B cell (primary cell): ENCODE results near the gene XPNPEP2. TPM values are rescaled to one million over a fixed set of nuclear protein-coding genes. Genes with fewer than 3 reads are reported as not detected.

ENCODE experiments used
- ATAC-seq: fragments of 200-7000 bp; cut with Tn5 transposase; one replicate; pipeline ENCODE4 v1.10.0; 2021; ENCODE audit warnings: low read depth, mild to moderate bottlenecking, moderate number of reproducible peaks, moderate library complexity
- CTCF ChIA-PET: fragments of 350-600 bp; sonication (Branson Sonifier 250); formaldehyde crosslinking; loops from one replicate; lab custom pipeline; 2021; ENCODE audit warnings: antibody characterized with exemption, inconsistent platforms; lab: Charles Lee
- POLR2A ChIA-PET: fragments of 350-600 bp; sonication (Branson Sonifier 250); formaldehyde crosslinking; loops from one replicate; lab custom pipeline; 2021; ENCODE audit warnings: antibody characterized with exemption; lab: Charles Lee
- DNase-seq: peaks from one replicate; pipeline ENCODE4 v3.0.0; 2013
- H2AFZ ChIP-seq: 2 replicates; pipeline ENCODE4 v1.6.1; 2012; ENCODE audit warnings: mild to moderate bottlenecking, low read depth, low read length; ENCODE audit not compliant: insufficient read depth, poor library complexity, severe bottlenecking
- H3K27ac ChIP-seq, 2 donors: 1 replicate in 1 of 2; 2 replicates in 1 of 2; pipeline ENCODE4 v1.5.1; 2012 to 2013; ENCODE audit warnings: low read length in 2 of 2, mild to moderate bottlenecking in 2 of 2, moderate library complexity in 1 of 2
- H3K27me3 ChIP-seq, 4 experiments: fragments of 200-600 bp in 1 of 4; sonication (generic) in 1 of 4; replicated peaks in 1 of 4; 1 replicate in 2 of 4; 2 replicates in 2 of 4; pipeline versions ENCODE4 v1.6.1 to v1.7.0; 2013 to 2016; ENCODE audit warnings: low read length in 3 of 4, mild to moderate bottlenecking in 2 of 4, mixed read lengths in 1 of 4, moderate library complexity in 1 of 4; ENCODE audit not compliant: insufficient read depth in 4 of 4, control insufficient read depth in 3 of 4; ENCODE audit errors: control extremely low read depth in 1 of 4
- H3K36me3 ChIP-seq, 2 experiments: replicated peaks in 1 of 2; 1 replicate in 1 of 2; 2 replicates in 1 of 2; pipeline versions ENCODE4 v1.6.1 to v1.7.1; 2013; ENCODE audit warnings: low read length in 1 of 2; ENCODE audit not compliant: insufficient read depth in 2 of 2, control insufficient read depth in 1 of 2; ENCODE audit errors: control extremely low read depth in 1 of 2, extremely low read depth in 1 of 2
- H3K4me1 ChIP-seq, 2 donors: fragments of 200-600 bp in 1 of 2; sonication (generic) in 1 of 2; 1 replicate in 1 of 2; 2 replicates in 1 of 2; pipeline versions ENCODE4 v1.5.1 to v1.6.1; 2013 to 2017; ENCODE audit warnings: low read length in 2 of 2; ENCODE audit not compliant: control insufficient read depth in 2 of 2, insufficient read depth in 2 of 2
- H3K4me2 ChIP-seq: replicated peaks from 2 replicates; pipeline ENCODE3; 2012; ENCODE audit warnings: mild to moderate bottlenecking, low read depth, low read length; ENCODE audit not compliant: poor library complexity, severe bottlenecking
- H3K4me3 ChIP-seq, 5 experiments: fragments of 200-600 bp in 1 of 5; sonication (generic) in 1 of 5; 1 replicate in 3 of 5; 2 replicates in 2 of 5; pipeline versions ENCODE4 v1.5.1 to v1.7.0; 2011 to 2016; ENCODE audit warnings: low read length in 4 of 5, mild to moderate bottlenecking in 4 of 5, low read depth in 2 of 5, control low read depth in 1 of 5, moderate library complexity in 1 of 5; ENCODE audit not compliant: insufficient read depth in 1 of 5; ENCODE audit errors: control extremely low read depth in 1 of 5, extremely low read depth in 1 of 5
- H3K79me2 ChIP-seq: fragments of 200-600 bp; sonication (generic); one replicate; pipeline ENCODE4 v1.6.0; 2016; ENCODE audit warnings: low read length; ENCODE audit not compliant: control insufficient read depth, insufficient read depth
- H3K9ac ChIP-seq: fragments of 200-600 bp; sonication (generic); 2 replicates; pipeline ENCODE4 v1.6.1; 2017; ENCODE audit warnings: mild to moderate bottlenecking, low read length, moderate library complexity
- H3K9me3 ChIP-seq, 3 donors: one replicate each; pipeline versions ENCODE4 v1.6.1 to v1.7.1; 2013; ENCODE audit warnings: low read length in 2 of 3; ENCODE audit not compliant: control insufficient read depth in 2 of 3, insufficient read depth in 1 of 3; ENCODE audit errors: control extremely low read depth in 1 of 3
- H4K20me1 ChIP-seq: 2 replicates; pipeline ENCODE4 v1.6.0; 2012; ENCODE audit warnings: mild to moderate bottlenecking, low read length; ENCODE audit not compliant: insufficient read depth, control insufficient read depth, poor library complexity, severe bottlenecking
- H3K27ac Mint-ChIP-seq: one replicate; pipeline ENCODE4 v1.8.0; 2021; ENCODE audit warnings: mixed read lengths
- H3K27me3 Mint-ChIP-seq: one replicate; pipeline ENCODE4 v1.8.0; 2021; ENCODE audit warnings: mixed read lengths
- H3K4me1 Mint-ChIP-seq: one replicate; pipeline ENCODE4 v1.8.0; 2021; ENCODE audit warnings: mixed read lengths
- H3K4me3 Mint-ChIP-seq: one replicate; pipeline ENCODE4 v1.8.0; 2021; ENCODE audit warnings: mixed read lengths
- H3K9me3 Mint-ChIP-seq: one replicate; pipeline ENCODE4 v1.8.0; 2022; ENCODE audit warnings: mixed read lengths; ENCODE audit not compliant: insufficient read depth
- CTCF ChIP-seq: fragments of 200-600 bp; IDR thresholded peaks from one replicate; pipeline ENCODE4 v1.8.0; 2022; ENCODE audit warnings: antibody characterized with exemption, mild to moderate bottlenecking
- EZH2 ChIP-seq: IDR thresholded peaks from 2 replicates; pipeline ENCODE4 v1.6.1; 2012; ENCODE audit warnings: borderline replicate concordance, low read depth, mild to moderate bottlenecking, moderate library complexity, low read length; ENCODE audit not compliant: insufficient read depth, poor library complexity, severe bottlenecking
- WGBS: methylation state at CpG from one replicate; pipeline ENCODE4 v1.1.5; 2013; ENCODE audit warnings: missing lambda C conversion rate; ENCODE audit not compliant: insufficient coverage; 5-methylcytosine and 5-hydroxymethylcytosine counted together
- intact Hi-C: fragments of 100-400 bp; cut with micrococcal nuclease; formaldehyde crosslinking; loops from one replicate; pipeline ENCODE4 v1.10.0; 2022
- polyA plus RNA-seq: library from polyadenylated mRNA; depleted of rRNA; stranded (reverse); fragments of >200 nt; gene quantifications from 2 replicates; pipeline ENCODE4 v1.2.3, GENCODE V29; 2012
- total RNA-seq, 2 donors: library from RNA; stranded (reverse); fragments of 120-200 nt in 1 of 2; gene quantifications; 1 replicate in 1 of 2; 2 replicates in 1 of 2; pipeline versions ENCODE4 v1.2.3 to v1.2.4, GENCODE V29; 2013 to 2022

Gene XPNPEP2
- total and polyA plus RNA-seq, 2 donors (not counting 1 experiment from before 2014, with no cell fraction given), result 0.31 TPM; not detected in 1

- Mint-ChIP-seq H3K27me3 (no peaks in the 10 kb centered on the region), H3K27ac (no peak overlapping the region), H3K4me1 (no peaks in the 10 kb centered on the region), H3K9me3 (no peaks in the 10 kb centered on the region), H3K4me3 (no peak overlapping the region)
- WGBS, result 88% methylated on average over 4 of the region's 6 CpGs
- POLR2A ChIA-PET, result no interaction called here
- no peak overlapping the region for H3K4me2 ChIP-seq
- no peak overlapping the region for H3K4me3 ChIP-seq
- no peaks in the 10 kb centered on the region for H4K20me1 ChIP-seq
- intact Hi-C loops, result no loop called here
- H3K27me3 ChIP-seq, result no peaks in the 10 kb centered on the region
- no peaks in the 10 kb centered on the region for H3K79me2 ChIP-seq
- H3K4me1 ChIP-seq, result no peaks in the 10 kb centered on the region
- CTCF ChIA-PET, result interaction anchor here (1.2 kb wide), 1 partner anchor 42 kb away, joined by 3 read pairs; no protein-coding TSS in a partner anchor
- H2AFZ ChIP-seq, result no peak overlapping the region
- H3K9ac ChIP-seq, result no peak overlapping the region
- H3K36me3 ChIP-seq, result no peaks in the 10 kb centered on the region
- DNase-seq, result no peak
- H3K9me3 ChIP-seq, result no peaks in the 10 kb centered on the region
- no peak for ATAC-seq
- TF ChIP-seq CTCF, result no peak
- no peak for TF ChIP-seq EZH2
- H3K27ac ChIP-seq, result no peak overlapping the region
Measured at GRCh38 chrX:129695535-129695934, 43.2 kb upstream of the XPNPEP2 start.

- no peak overlapping the region for H3K27ac Mint-ChIP-seq
- H3K79me2 ChIP-seq, result no peaks in the 10 kb centered on the region
- no peaks in the 10 kb centered on the region for H3K27me3 Mint-ChIP-seq
- H3K4me1 Mint-ChIP-seq, result no peaks in the 10 kb centered on the region
- H3K9ac ChIP-seq, result no peak overlapping the region
- no peak overlapping the region for H3K4me3 Mint-ChIP-seq
- no peaks in the 10 kb centered on the region for H3K27me3 ChIP-seq
- no peaks in the 10 kb centered on the region for H3K4me1 ChIP-seq
- no peak overlapping the region for H3K4me2 ChIP-seq
- POLR2A ChIA-PET, result no interaction called here
- CTCF ChIA-PET, result interaction anchor here (1.2 kb wide), 1 partner anchor 42 kb away, joined by 3 read pairs; no protein-coding TSS in a partner anchor
- H3K36me3 ChIP-seq, result no peaks in the 10 kb centered on the region
- no peak overlapping the region for H3K4me3 ChIP-seq
- H3K27ac ChIP-seq, result no peak overlapping the region
- H3K9me3 ChIP-seq, result no peaks in the 10 kb centered on the region
- 100% methylated on average over 1 of the region's 8 CpGs for WGBS
- intact Hi-C loops, result no loop called here
- ATAC-seq, result no peak
- no peak overlapping the region for H2AFZ ChIP-seq
- no peak for DNase-seq
- TF ChIP-seq CTCF (no peak), EZH2 (no peak)
- H3K9me3 Mint-ChIP-seq, result no peaks in the 10 kb centered on the region
- no peaks in the 10 kb centered on the region for H4K20me1 ChIP-seq
Measured at GRCh38 chrX:129695937-129696336, 42.8 kb upstream of the XPNPEP2 start.
